ENCODE data around the gene AJM1.

The AJM1 gene

DNA sequence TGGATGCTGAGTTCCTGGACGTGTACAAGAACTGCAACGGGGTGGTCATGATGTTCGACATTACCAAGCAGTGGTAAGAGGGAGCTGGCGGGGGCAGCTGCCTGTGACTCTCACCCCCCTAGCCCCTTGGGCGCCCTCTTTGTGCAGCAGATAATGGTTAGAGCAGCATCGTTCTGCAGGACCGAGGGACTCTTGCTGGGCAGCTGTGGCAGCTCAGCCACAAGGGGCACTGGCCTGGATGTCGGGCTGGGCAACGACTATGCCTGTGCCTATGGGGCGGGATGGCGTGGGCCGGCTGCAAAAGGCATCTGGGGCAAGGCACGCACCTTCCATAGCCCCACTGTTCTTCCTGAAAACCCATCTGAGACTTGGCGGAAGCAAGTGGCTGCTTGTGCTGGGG, 12.9 kb upstream of the AJM1 start:
- Histone ChIP-seq H3K4me1 (ENCODE audit: insufficient read depth, poor library complexity, severe bottlenecking) (no peaks in the 10 kb centered on the region), H3K36me3 (ENCODE audit: low read depth) (peaks cover 35% of the 10 kb centered on the region), H3K4me3 (ENCODE audit: severe bottlenecking) (no peak overlapping the region), H3K27me3 (ENCODE audit: insufficient read depth, poor library complexity, severe bottlenecking) (no peaks in the 10 kb centered on the region), H3K27ac (ENCODE audit: poor library complexity, severe bottlenecking) (no peak overlapping the region), H3K9me3 (ENCODE audit: severe bottlenecking) (no peaks in the 10 kb centered on the region)
- ATAC-seq (ENCODE audit: low read depth) = no peak
- TF ChIP-seq, protein P1, sequence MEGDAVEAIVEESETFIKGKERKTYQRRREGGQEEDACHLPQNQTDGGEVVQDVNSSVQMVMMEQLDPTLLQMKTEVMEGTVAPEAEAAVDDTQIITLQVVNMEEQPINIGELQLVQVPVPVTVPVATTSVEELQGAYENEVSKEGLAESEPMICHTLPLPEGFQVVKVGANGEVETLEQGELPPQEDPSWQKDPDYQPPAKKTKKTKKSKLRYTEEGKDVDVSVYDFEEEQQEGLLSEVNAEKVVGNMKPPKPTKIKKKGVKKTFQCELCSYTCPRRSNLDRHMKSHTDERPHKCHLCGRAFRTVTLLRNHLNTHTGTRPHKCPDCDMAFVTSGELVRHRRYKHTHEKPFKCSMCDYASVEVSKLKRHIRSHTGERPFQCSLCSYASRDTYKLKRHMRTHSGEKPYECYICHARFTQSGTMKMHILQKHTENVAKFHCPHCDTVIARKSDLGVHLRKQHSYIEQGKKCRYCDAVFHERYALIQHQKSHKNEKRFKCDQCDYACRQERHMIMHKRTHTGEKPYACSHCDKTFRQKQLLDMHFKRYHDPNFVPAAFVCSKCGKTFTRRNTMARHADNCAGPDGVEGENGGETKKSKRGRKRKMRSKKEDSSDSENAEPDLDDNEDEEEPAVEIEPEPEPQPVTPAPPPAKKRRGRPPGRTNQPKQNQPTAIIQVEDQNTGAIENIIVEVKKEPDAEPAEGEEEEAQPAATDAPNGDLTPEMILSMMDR (IDR thresholded peaks at IDR 0.05; ENCODE audit: poor library complexity, severe bottlenecking) = no peak
- no peak for DNase-seq (ENCODE audit: low spot score)

DNA sequence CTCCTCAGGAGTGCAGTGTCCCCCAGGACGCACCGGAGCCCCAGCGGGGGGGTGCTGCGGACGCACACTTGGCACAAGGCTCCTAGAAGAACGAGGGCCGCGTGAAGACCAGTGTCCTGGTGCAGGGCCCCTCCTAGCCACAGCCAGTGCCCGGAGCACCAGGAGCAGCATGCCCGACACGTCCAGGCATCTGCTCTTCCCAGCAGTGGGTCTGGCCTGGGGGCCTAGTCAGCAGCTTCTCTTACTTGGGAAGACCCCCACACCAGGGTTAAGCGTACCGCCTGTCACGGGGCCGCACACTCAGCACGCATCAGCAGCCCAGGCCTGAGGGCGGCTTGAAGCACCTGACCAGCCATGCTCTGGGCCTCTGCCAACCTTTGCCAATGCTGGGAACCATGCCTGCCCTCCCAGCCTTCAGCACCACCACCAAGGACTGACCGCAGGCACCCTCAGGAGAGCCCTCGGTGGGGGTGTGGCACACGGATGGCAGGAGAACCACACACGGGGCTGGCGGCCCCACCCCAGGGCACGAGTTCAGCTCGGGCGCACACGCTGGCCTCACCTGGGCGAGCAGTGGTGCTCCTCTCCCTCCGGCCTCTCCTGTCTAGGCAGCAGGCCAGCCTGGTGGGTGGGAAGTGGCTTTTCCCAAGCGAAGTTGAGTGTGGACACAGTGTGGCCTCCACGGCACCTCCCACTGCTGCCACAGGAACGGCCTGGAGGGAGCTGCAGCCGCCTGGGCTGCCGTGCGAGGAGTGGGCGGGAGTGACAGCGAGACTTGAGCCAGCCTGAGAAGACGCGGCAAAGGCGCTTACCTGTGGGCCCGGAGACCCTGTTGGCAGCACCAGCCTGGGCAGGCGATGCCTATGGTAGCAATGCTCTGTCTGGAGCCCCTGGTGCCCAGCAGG, 12.0 kb upstream of the AJM1 start:
- H3K36me3 ChIP-seq (ENCODE audit: low read depth) = peaks cover 35% of the 10 kb centered on the region
- H3K4me1 ChIP-seq (ENCODE audit: insufficient read depth, poor library complexity, severe bottlenecking) = no peaks in the 10 kb centered on the region
- TF ChIP-seq, protein P1 (IDR thresholded peaks at IDR 0.05; ENCODE audit: poor library complexity, severe bottlenecking) = no peak
- no peak for ATAC-seq (ENCODE audit: low read depth)
- H3K4me3 ChIP-seq (ENCODE audit: severe bottlenecking) = no peak overlapping the region
- H3K27ac ChIP-seq (ENCODE audit: poor library complexity, severe bottlenecking) = no peak overlapping the region
- no peak for DNase-seq (ENCODE audit: low spot score)
- no peaks in the 10 kb centered on the region for H3K27me3 ChIP-seq (ENCODE audit: insufficient read depth, poor library complexity, severe bottlenecking)
- H3K9me3 ChIP-seq (ENCODE audit: severe bottlenecking) = no peaks in the 10 kb centered on the region

DNA sequence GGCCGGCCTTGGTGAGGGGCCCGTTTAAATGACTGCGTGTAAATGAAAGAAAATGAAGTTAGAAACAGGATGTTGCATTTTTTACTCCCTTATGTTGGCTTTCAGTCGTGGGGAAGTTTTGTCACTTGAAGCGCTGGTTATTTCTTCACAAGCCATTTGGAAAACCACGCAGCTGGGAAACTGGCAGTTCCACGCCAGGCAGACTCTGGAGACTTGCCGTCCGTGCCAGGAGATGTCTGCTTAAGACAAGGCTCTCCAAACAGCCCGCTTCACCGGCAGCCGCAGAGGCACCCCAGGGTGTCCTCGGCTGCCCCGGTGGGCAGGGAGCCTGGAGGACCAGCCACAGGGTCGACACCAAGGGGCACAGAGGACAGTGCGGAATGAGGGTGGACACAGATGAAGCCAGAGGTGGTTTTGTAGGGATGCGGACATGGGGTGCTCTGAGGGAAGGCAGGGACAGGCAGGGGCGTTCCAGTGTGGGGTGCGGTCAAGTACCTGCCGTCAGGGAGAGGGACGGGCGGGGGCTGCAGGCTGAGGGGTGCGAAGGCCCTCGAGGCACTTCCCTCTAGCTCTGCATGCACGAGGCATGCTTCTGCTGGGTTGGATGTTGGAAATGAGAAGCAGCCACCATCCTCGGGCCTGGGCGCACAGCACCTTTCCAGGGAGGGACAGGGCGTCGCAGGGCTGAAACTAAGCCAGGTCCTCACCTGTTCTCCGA, 11.1 kb upstream of the AJM1 start:
- Histone ChIP-seq H3K9me3 (ENCODE audit: severe bottlenecking) (no peaks in the 10 kb centered on the region), H3K4me1 (ENCODE audit: insufficient read depth, poor library complexity, severe bottlenecking) (no peaks in the 10 kb centered on the region), H3K4me3 (ENCODE audit: severe bottlenecking) (no peak overlapping the region), H3K27ac (ENCODE audit: poor library complexity, severe bottlenecking) (no peak overlapping the region), H3K36me3 (ENCODE audit: low read depth) (peaks cover 35% of the 10 kb centered on the region), H3K27me3 (ENCODE audit: insufficient read depth, poor library complexity, severe bottlenecking) (no peaks in the 10 kb centered on the region)
- no peak for DNase-seq (ENCODE audit: low spot score)
- TF ChIP-seq, protein P1 (IDR thresholded peaks at IDR 0.05; ENCODE audit: poor library complexity, severe bottlenecking) = no peak
- ATAC-seq (ENCODE audit: low read depth) = no peak

DNA sequence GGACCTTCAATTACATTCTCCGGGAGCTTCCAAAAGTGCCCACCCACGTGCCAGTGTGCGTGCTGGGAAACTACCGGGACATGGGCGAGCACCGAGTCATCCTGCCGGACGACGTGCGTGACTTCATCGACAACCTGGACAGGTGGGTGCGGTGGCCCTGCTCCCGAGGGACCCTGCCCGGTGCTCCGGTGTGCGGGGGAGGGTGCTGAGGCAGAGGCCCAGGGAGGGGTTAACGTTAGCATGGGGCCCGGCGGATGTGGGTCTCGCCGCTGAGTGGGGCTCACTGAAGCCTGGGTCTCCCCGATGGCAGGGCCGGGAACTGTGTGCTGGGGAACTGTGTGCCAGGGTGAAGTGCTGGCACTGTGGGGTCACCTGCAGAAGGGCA, 10.6 kb upstream of the AJM1 start:
- ATAC-seq (ENCODE audit: low read depth) (no peak), DNase-seq (ENCODE audit: low spot score) (no peak)
- no peaks in the 10 kb centered on the region for H3K9me3 ChIP-seq (ENCODE audit: severe bottlenecking)
- no peaks in the 10 kb centered on the region for H3K4me1 ChIP-seq (ENCODE audit: insufficient read depth, poor library complexity, severe bottlenecking)
- TF ChIP-seq, protein P1 (IDR thresholded peaks at IDR 0.05; ENCODE audit: poor library complexity, severe bottlenecking) = no peak
- H3K36me3 ChIP-seq (ENCODE audit: low read depth) = peaks cover 35% of the 10 kb centered on the region
- H3K27ac ChIP-seq (ENCODE audit: poor library complexity, severe bottlenecking) = no peak overlapping the region
- no peak overlapping the region for H3K4me3 ChIP-seq (ENCODE audit: severe bottlenecking)
- H3K27me3 ChIP-seq (ENCODE audit: insufficient read depth, poor library complexity, severe bottlenecking) = no peaks in the 10 kb centered on the region
